Measurements from ENCODE around the gene GPR137B. TPM values are rescaled to one million over a fixed set of nuclear protein-coding genes. Genes with fewer than 3 reads are reported as not detected.

The GPR137B gene
- total RNA-seq, 1 experiment from 2014 or later, result 11.4 TPM

- ChIA-PET RAD21 (ENCODE audit: low non-redundant PET in 1 of 2, low total read pairs in 2 of 2, uncharacterized antibody in 2 of 2, unreplicated experiment in 2 of 2) (no interaction called here), CTCF (no interaction called here), POLR2A (no interaction called here)
- H3K9ac ChIP-seq (ENCODE audit: low read length), result no peak overlapping the region
- H3K9me2 ChIP-seq (ENCODE audit: insufficient read depth), result no peaks in the 10 kb centered on the region
- no peak overlapping the region for H2AFZ ChIP-seq (ENCODE audit: low read depth, low read length, poor library complexity, severe bottlenecking)
- no TSS peak for BruUV-seq (replicated peaks)
- H3K27ac ChIP-seq (ENCODE audit: low read depth, low read length), result no peak overlapping the region
- H3K27me3 ChIP-seq (ENCODE audit: insufficient read depth, low read length), result no peaks in the 10 kb centered on the region; the same call in 1 of the 2 replicates
- no peaks in the 10 kb centered on the region for H3K9me3 ChIP-seq (ENCODE audit: control insufficient read depth in 1 of 2, insufficient read depth in 1 of 2, low read depth in 1 of 2, low read length in 2 of 2)
- H3K4me3 ChIP-seq (replicated peaks in 1 of 2; ENCODE audit: low read depth in 1 of 2, low read length in 2 of 2), result no peak overlapping the region
- no peaks in the 10 kb centered on the region for H4K20me1 ChIP-seq (ENCODE audit: insufficient read depth)
- no peak for TF ChIP-seq EGR1 (IDR thresholded peaks at IDR 0.05; ENCODE audit: low read depth)
- TF ChIP-seq SP1 (IDR thresholded peaks at IDR 0.05; ENCODE audit: low read depth), result no peak
- no peak for TF ChIP-seq JUND (IDR thresholded peaks at IDR 0.05)
- TF ChIP-seq EZH2phosphoT487 (IDR thresholded peaks at IDR 0.05; ENCODE audit: borderline replicate concordance), result no peak
- no peak for TF ChIP-seq FOSL1 (IDR thresholded peaks at IDR 0.05; ENCODE audit: low read depth)
- TF ChIP-seq ATF3 (IDR thresholded peaks at IDR 0.05), result no peak
- TF ChIP-seq CTCF (IDR thresholded peaks at IDR 0.05 in 2 of 3, conservative IDR thresholded peaks at IDR 0.05 in 1 of 3; ENCODE audit: borderline replicate concordance in 1 of 3, insufficient read depth in 1 of 3, low read depth in 2 of 3, low read length in 2 of 3), result no peak
- TF ChIP-seq POLR2A (IDR thresholded peaks at IDR 0.05; ENCODE audit: borderline replicate concordance, extremely low read depth, insufficient read depth, insufficient read length), result no peak
- TF ChIP-seq ELF1 (IDR thresholded peaks at IDR 0.05; ENCODE audit: borderline replicate concordance, low read depth), result no peak
- no peak for TF ChIP-seq ZBTB33 (IDR thresholded peaks at IDR 0.05; ENCODE audit: extremely low read depth, insufficient replicate concordance, low read length)
- no peak for TF ChIP-seq CBX3 (IDR thresholded peaks at IDR 0.05; ENCODE audit: low read depth)
- no peak for TF ChIP-seq EZH2 (IDR thresholded peaks at IDR 0.05)
- TF ChIP-seq YY1 (IDR thresholded peaks at IDR 0.05; ENCODE audit: extremely low read depth, insufficient replicate concordance, low read depth, low read length), result no peak
- no peak overlapping the region for H3K4me2 ChIP-seq (ENCODE audit: low read length)
- no peaks in the 10 kb centered on the region for H3K36me3 ChIP-seq (ENCODE audit: control insufficient read depth in 1 of 2, insufficient read depth in 2 of 2, low read length in 2 of 2)
- ATAC-seq (no peak), DNase-seq (ENCODE audit: low read depth, low spot score) (no peak)
- no peaks in the 10 kb centered on the region for H3K4me1 ChIP-seq (ENCODE audit: control insufficient read depth in 1 of 2, insufficient read depth in 2 of 2, low read length in 2 of 2)
- no peaks in the 10 kb centered on the region for H3K79me2 ChIP-seq (ENCODE audit: insufficient read depth, low read length)
- intact Hi-C loops (cut with micrococcal nuclease), result no loop called here
Measured at GRCh38 chr1:236131916-236132315, 10.4 kb upstream of the GPR137B start.

Measured in HCT116 (cell line).